WI38 (cell line): ENCODE measurements around the gene MTUS2.

Experiments used
- H3K4me3 ChIP-seq: 2 replicates; pipeline ENCODE4 v1.5.1; 2011; ENCODE audit warnings: low read depth, mild to moderate bottlenecking, control low read depth, low read length
- CTCF ChIP-seq: IDR thresholded peaks from 2 replicates; pipeline ENCODE4 v1.5.1; 2012; ENCODE audit warnings: low read depth, mild to moderate bottlenecking, control low read depth, low read length

MTUS2 gene

GRCh38 chr13:29317828-29318227, 497.7 kb downstream of the MTUS2 start:
- H3K4me3 ChIP-seq, result no peak overlapping the region
- TF ChIP-seq CTCF, result no peak

GRCh38 chr13:29318741-29319140, 498.6 kb downstream of the MTUS2 start:
- no peak for TF ChIP-seq CTCF
- H3K4me3 ChIP-seq, result no peak overlapping the region

GRCh38 chr13:29319451-29319850, 499.3 kb downstream of the MTUS2 start:
- TF ChIP-seq CTCF, result no peak
- H3K4me3 ChIP-seq, result no peak overlapping the region

- H3K4me3 ChIP-seq, result no peak overlapping the region
- TF ChIP-seq CTCF, result no peak
Measured at GRCh38 chr13:29323954-29324353, 503.8 kb downstream of the MTUS2 start.

- no peak for TF ChIP-seq CTCF
- H3K4me3 ChIP-seq, result no peak overlapping the region
Measured at GRCh38 chr13:29324601-29325000, 504.5 kb downstream of the MTUS2 start.

GRCh38 chr13:29328501-29328900, 508.4 kb downstream of the MTUS2 start:
- TF ChIP-seq CTCF, result no peak
- H3K4me3 ChIP-seq, result no peak overlapping the region

- no peak overlapping the region for H3K4me3 ChIP-seq
- TF ChIP-seq CTCF, result no peak
Measured at GRCh38 chr13:29336356-29336755, 516.2 kb downstream of the MTUS2 start.
